Endothelial cell of umbilical vein (primary cell): ENCODE measurements around the gene KCTD7. TPM values are rescaled to one million over a fixed set of nuclear protein-coding genes. Genes with fewer than 3 reads are reported as not detected.
"Not testable (repeated sequence)": the region's sequence is repeated elsewhere in the genome, so short reads cannot be mapped to it uniquely, and the experiment has no call there.

Experiments
- BruUV-seq: library from RNA; stranded (reverse); fragments of 400-500 nt; replicated peaks from 2 replicates; lab custom pipeline; 2021; lab: Mats Ljungman, UMichigan
- CTCF ChIA-PET: fragments of 300-600, 350-600 bp; sonication (Branson Sonifier 250); formaldehyde crosslinking; loops from one replicate; lab custom pipeline; 2021; ENCODE audit warnings: antibody characterized with exemption, inconsistent platforms; lab: Charles Lee
- POLR2A ChIA-PET: fragments of 300-600, 350-600 bp; sonication (Branson Sonifier 250); formaldehyde crosslinking; loops from one replicate; lab custom pipeline; 2021; ENCODE audit warnings: antibody characterized with exemption, inconsistent platforms; lab: Charles Lee
- DNase-seq: peaks from one replicate; pipeline ENCODE4 v3.0.0-alpha.2; 2011; ENCODE audit warnings: low read depth, low spot score
- FAIRE-seq: peaks from 2 replicates; lab custom pipeline; 2011; peaks lifted over from hg19 to GRCh38; lab: Jason Lieb, UNC
- H2AFZ ChIP-seq: 2 replicates; pipeline ENCODE4 v1.6.0; 2012; ENCODE audit warnings: low read depth, low read length, control low read depth, inconsistent platforms
- H3K27ac ChIP-seq: 2 replicates; pipeline ENCODE4 v1.5.1; 2011; ENCODE audit warnings: low read depth, mild to moderate bottlenecking, control low read depth, low read length, moderate library complexity; ENCODE audit not compliant: insufficient read depth
- H3K27me3 ChIP-seq, 2 experiments: 2 replicates each; pipeline versions ENCODE4 v1.6.0 to v1.6.1; 2011; ENCODE audit warnings: low read length in 2 of 2, mixed read lengths in 1 of 2; ENCODE audit not compliant: control insufficient read depth in 2 of 2, insufficient read depth in 2 of 2
- H3K36me3 ChIP-seq, 2 experiments: 2 replicates in 1 of 2; 3 replicates in 1 of 2; pipeline ENCODE4 v1.5.1; 2011; ENCODE audit warnings: low read length in 2 of 2, mild to moderate bottlenecking in 1 of 2, moderate library complexity in 1 of 2; ENCODE audit not compliant: control insufficient read depth in 2 of 2, insufficient read depth in 2 of 2; ENCODE audit errors: extremely low read depth in 1 of 2
- H3K4me1 ChIP-seq: 3 replicates; pipeline ENCODE4 v1.5.1; 2011; ENCODE audit warnings: mild to moderate bottlenecking, low read length; ENCODE audit not compliant: control insufficient read depth, insufficient read depth; ENCODE audit errors: extremely low read depth
- H3K4me2 ChIP-seq: 2 replicates; pipeline ENCODE4 v1.6.1; 2011; ENCODE audit warnings: low read length, control low read depth, mixed read lengths; ENCODE audit not compliant: insufficient read depth
- H3K4me3 ChIP-seq, 3 experiments: fragments of 200-600 bp in 1 of 3; sonication (generic), shearing (Covaris generic) in 1 of 3; replicated peaks in 1 of 3; 2 replicates each; pipeline ENCODE4 v1.5.1; 2011 to 2016; ENCODE audit warnings: control low read depth in 3 of 3, low read length in 3 of 3, mild to moderate bottlenecking in 2 of 3, inconsistent platforms in 1 of 3, low read depth in 1 of 3, moderate library complexity in 1 of 3; ENCODE audit not compliant: insufficient read depth in 1 of 3
- H3K79me2 ChIP-seq: 2 replicates; pipeline ENCODE4 v1.6.0; 2012; ENCODE audit warnings: low read length, inconsistent platforms; ENCODE audit not compliant: control insufficient read depth, insufficient read depth
- H3K9ac ChIP-seq: replicated peaks from 2 replicates; pipeline ENCODE3; 2011; ENCODE audit warnings: low read length, control low read depth; ENCODE audit not compliant: insufficient read depth; ENCODE audit errors: extremely low read depth
- H3K9me1 ChIP-seq: replicated peaks from 3 replicates; pipeline ENCODE4 v1.6.0; 2011; ENCODE audit warnings: mild to moderate bottlenecking, low read length; ENCODE audit not compliant: control insufficient read depth, insufficient read depth; ENCODE audit errors: extremely low read depth
- H3K9me3 ChIP-seq: replicated peaks from 2 replicates; pipeline ENCODE4 v1.5.1; 2012; ENCODE audit warnings: low read length, inconsistent platforms; ENCODE audit not compliant: control insufficient read depth, insufficient read depth
- H4K20me1 ChIP-seq: replicated peaks from 2 replicates; pipeline ENCODE3; 2011; ENCODE audit warnings: mild to moderate bottlenecking, low read length; ENCODE audit not compliant: control insufficient read depth, insufficient read depth; ENCODE audit errors: extremely low read depth
- EZH2 ChIP-seq: IDR thresholded peaks from 2 replicates; pipeline ENCODE4 v1.6.1; 2012; ENCODE audit warnings: borderline replicate concordance, low read depth, mild to moderate bottlenecking, moderate library complexity, low read length, inconsistent platforms; ENCODE audit not compliant: severe bottlenecking
- FOS ChIP-seq: IDR thresholded peaks from 2 replicates; pipeline ENCODE4 v1.6.1; 2011; ENCODE audit warnings: mild to moderate bottlenecking, low read length, moderate library complexity, borderline replicate concordance; ENCODE audit not compliant: insufficient read depth
- GATA2 ChIP-seq: IDR thresholded peaks from 2 replicates; pipeline ENCODE4 v1.7.0; 2011; ENCODE audit warnings: low read depth, mild to moderate bottlenecking, moderate library complexity, mixed read lengths, low read length; ENCODE audit not compliant: insufficient read length, insufficient read depth
- JUN ChIP-seq: IDR thresholded peaks from 2 replicates; pipeline ENCODE4 v1.6.1; 2011; ENCODE audit warnings: borderline replicate concordance, low read depth; ENCODE audit not compliant: insufficient read length, insufficient read depth
- MYC ChIP-seq: IDR thresholded peaks from one replicate; pipeline ENCODE4 v1.6.1; 2011; ENCODE audit warnings: mild to moderate bottlenecking, low read depth, low read length
- POLR2A ChIP-seq: IDR thresholded peaks from 2 replicates; pipeline ENCODE4 v1.6.1; 2012; ENCODE audit warnings: low read depth, mild to moderate bottlenecking, control low read depth, low read length
- POLR2AphosphoS5 ChIP-seq: IDR thresholded peaks from 2 replicates; pipeline ENCODE4 v1.6.1; 2012; ENCODE audit warnings: low read depth, mild to moderate bottlenecking, control low read depth, low read length, moderate library complexity; ENCODE audit not compliant: insufficient read depth
- dilution Hi-C: fragments of 300-500 bp; cut with MboI; formaldehyde crosslinking; loops from one replicate; pipeline ENCODE4 v1.15.0; 2019; ENCODE audit warnings: low sequenced_read_pairs; ENCODE audit not compliant: extremely low pct_ligation_motif_present
- intact Hi-C: fragments of 100-400 bp; cut with micrococcal nuclease; formaldehyde crosslinking; loops from one replicate; pipeline ENCODE4 v1.10.0; 2022
- polyA plus RNA-seq, 4 experiments: library from polyadenylated mRNA; depleted of rRNA in 3 of 4; stranded (reverse) in 3 of 4; unstranded in 1 of 4; fragments of >200 nt; gene quantifications; 2 replicates each; pipeline versions ENCODE4 v1.2.1 to v1.2.3, GENCODE V29; 2011 to 2012; ENCODE audit warnings: missing spikeins in 1 of 4
- total RNA-seq: library from RNA; stranded (reverse); gene quantifications from 2 replicates; pipeline ENCODE4 v1.2.3, GENCODE V29; 2021
- TF ChIP-seq, protein P1 (sequence below), 2 donors: IDR thresholded peaks; 1 replicate in 1 of 2; 2 replicates in 1 of 2; pipeline ENCODE4 v1.5.1; 2011; ENCODE audit warnings: low read length in 2 of 2, mild to moderate bottlenecking in 2 of 2, moderate library complexity in 2 of 2, control low read depth in 1 of 2, inconsistent platforms in 1 of 2, low read depth in 1 of 2; ENCODE audit not compliant: insufficient read depth in 1 of 2; ENCODE audit errors: extremely low read depth in 1 of 2
- TF ChIP-seq, protein P2 (sequence below): IDR thresholded peaks from 2 replicates; pipeline ENCODE4 v1.6.1; 2011; ENCODE audit not compliant: insufficient read depth, insufficient read length

KCTD7 gene
- total and polyA plus RNA-seq, 2 donors (not counting 3 experiments of a cell fraction or from before 2014, with no cell fraction given): 8.7 to 14.1 TPM

DNA sequence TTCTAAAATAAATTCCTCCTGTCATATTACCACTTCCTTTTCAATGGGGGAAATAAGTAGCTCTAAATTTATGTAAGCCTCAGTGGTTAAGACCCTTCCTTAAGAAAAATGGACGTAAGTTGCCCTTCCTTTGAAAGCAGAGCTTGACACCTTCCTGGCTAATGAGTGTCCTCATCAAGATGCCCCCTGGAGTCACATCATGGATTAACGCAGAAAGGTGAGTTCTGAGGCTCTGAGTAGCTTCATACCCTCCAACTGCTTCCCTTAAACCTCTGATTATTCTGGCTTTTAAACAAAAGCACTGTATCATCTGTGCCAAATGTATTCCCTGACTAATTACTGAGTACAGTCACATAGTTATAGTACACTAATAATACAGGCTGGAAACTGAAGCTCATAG is 14.7 kb downstream of the KCTD7 start:
- CTCF ChIA-PET: interaction anchor here (1.5 kb wide), 1 partner anchor 612 kb away, joined by 5 read pairs; no protein-coding TSS in a partner anchor
- H3K27ac ChIP-seq: no peak overlapping the region

DNA sequence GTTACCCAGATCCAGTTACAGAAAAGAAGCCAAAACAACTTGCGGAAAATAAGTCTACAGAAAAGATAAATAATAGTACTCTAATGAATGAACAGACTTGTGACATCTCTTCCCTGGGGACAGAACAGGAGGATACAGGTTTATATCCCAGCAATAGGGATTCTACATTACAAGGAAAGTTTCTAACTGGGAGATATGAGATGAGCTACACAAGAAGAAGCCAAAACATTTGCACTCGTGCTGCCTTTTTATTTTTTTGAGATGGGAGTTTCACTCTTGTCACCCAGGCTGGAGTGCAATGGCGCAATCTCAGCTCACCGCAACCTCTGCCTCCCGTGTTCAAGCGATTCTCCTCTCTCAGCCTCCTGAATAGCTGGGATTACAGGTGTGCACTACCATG is 22.3 kb downstream of the KCTD7 start:
- H3K27ac ChIP-seq, H3K4me1 ChIP-seq, H3K27me3 ChIP-seq, H3K36me3 ChIP-seq, H3K9me1 ChIP-seq, H3K9ac ChIP-seq, dilution Hi-C loops, H3K4me2 ChIP-seq, DNase-seq, BruUV-seq, H3K79me2 ChIP-seq, H3K4me3 ChIP-seq, POLR2A ChIA-PET, intact Hi-C loops, FAIRE-seq, H2AFZ ChIP-seq, H3K9me3 ChIP-seq, H4K20me1 ChIP-seq: not testable (repeated sequence)
- CTCF ChIA-PET: interaction anchor here (0.6 kb wide), 1 partner anchor 17 kb away, joined by 5 read pairs; no protein-coding TSS in a partner anchor

More for the DNA sequence above, 14.7 kb downstream of the KCTD7 start:
- Histone ChIP-seq H3K4me1 (no peaks in the 10 kb centered on the region), H4K20me1 (no peaks in the 10 kb centered on the region), H3K36me3 (peaks cover 0 to 22% of the 10 kb centered on the region in 2 experiments), H3K9me3 (no peaks in the 10 kb centered on the region), H3K9me1 (no peaks in the 10 kb centered on the region), H3K79me2 (no peaks in the 10 kb centered on the region), H3K27me3 (no peaks in the 10 kb centered on the region), H3K9ac (no peak overlapping the region), H3K4me3 (no peak overlapping the region), H2AFZ (no peak overlapping the region), H3K4me2 (no peak overlapping the region)
- POLR2A ChIA-PET: no interaction called here
- no peak for DNase-seq
- TF ChIP-seq, protein P1, sequence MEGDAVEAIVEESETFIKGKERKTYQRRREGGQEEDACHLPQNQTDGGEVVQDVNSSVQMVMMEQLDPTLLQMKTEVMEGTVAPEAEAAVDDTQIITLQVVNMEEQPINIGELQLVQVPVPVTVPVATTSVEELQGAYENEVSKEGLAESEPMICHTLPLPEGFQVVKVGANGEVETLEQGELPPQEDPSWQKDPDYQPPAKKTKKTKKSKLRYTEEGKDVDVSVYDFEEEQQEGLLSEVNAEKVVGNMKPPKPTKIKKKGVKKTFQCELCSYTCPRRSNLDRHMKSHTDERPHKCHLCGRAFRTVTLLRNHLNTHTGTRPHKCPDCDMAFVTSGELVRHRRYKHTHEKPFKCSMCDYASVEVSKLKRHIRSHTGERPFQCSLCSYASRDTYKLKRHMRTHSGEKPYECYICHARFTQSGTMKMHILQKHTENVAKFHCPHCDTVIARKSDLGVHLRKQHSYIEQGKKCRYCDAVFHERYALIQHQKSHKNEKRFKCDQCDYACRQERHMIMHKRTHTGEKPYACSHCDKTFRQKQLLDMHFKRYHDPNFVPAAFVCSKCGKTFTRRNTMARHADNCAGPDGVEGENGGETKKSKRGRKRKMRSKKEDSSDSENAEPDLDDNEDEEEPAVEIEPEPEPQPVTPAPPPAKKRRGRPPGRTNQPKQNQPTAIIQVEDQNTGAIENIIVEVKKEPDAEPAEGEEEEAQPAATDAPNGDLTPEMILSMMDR (IDR thresholded peaks at IDR 0.05; ENCODE audit: extremely low read depth in 1 of 2, insufficient read depth in 1 of 2, low read depth in 1 of 2, low read length in 2 of 2): no peak
- TF ChIP-seq POLR2AphosphoS5 (no peak), MYC (no peak), FOS (no peak), POLR2A (no peak), EZH2 (no peak), GATA2 (no peak), JUN (no peak)
- TF ChIP-seq, protein P2, sequence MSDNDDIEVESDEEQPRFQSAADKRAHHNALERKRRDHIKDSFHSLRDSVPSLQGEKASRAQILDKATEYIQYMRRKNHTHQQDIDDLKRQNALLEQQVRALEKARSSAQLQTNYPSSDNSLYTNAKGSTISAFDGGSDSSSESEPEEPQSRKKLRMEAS: no peak
- intact Hi-C loops (loop anchor here (1.0 kb wide), 1 partner anchor 86 kb away; no protein-coding TSS in a partner anchor), dilution Hi-C loops (no loop called here)
- no TSS peak for BruUV-seq
- no peak for FAIRE-seq
